Hematopoietic multipotent progenitor cell treated with erythropoietin and hydrocortisone succinate and interleukin-3 and kit ligand, for 8 days (in vitro differentiated cells): Measurements from ENCODE around the gene GOLGA8R.
"Not testable (repeated sequence)": the region's sequence is repeated elsewhere in the genome, so short reads cannot be mapped to it uniquely, and the experiment has no call there.

ENCODE experiments used
- DNase-seq: peaks from one replicate; pipeline ENCODE4 v3.0.0-alpha.2; 2015

The GOLGA8R gene, protein sequence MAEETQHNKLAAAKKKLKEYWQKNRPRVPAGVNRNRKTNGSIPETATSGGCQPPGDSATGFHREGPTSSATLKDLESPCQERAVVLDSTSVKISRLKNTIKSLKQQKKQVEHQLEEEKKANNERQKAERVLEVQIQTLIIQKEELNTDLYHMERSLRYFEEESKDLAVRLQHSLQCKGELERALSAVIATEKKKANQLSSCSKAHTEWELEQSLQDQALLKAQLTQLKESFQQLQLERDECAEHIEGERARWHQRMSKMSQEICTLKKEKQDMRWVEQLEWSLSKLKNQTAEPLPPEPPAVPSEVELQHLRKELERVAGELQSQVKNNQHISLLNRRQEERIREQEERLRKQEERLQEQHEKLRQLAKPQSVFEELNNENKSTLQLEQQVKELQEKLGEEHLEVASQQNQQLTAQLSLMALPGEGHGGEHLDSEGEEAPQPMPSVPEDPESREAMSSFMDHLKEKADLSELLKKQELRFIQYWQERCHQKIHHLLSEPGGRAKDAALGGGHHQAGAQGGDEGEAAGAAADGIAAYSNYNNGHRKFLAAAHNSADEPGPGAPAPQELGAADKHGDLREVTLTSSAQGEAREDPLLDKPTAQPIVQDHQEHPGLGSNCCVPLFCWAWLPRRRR

DNA sequence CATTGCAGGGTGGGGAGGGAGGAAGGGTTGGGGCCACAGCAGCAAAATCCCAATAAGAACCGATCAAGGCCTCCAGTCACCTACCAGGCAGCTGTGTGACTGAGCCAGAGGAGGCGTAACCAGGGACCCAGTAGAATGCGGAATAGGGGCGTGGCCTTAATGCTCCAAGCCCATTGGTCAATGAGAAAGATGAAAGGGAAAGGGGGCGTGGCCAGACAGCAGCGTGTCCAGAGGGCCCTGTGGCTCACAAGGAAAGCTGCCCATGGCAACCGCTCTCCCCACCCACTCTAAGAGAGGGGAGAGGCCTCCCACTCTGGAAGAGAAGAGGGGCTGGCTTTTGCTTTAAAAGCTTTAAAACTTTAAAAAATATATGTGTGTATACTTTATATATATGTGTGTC lies at the start of gene GOLGA8R:
Gene GOLGA8R (minus strand): TSS at position 101 of the 400 bp plus-strand sequence. CDS start 98 bp downstream, at position 3.
- not testable (repeated sequence) for DNase-seq

- DNase-seq: not testable (repeated sequence)
Measured at GRCh38 chr15:30463849-30464248, 49.8 kb upstream of the GOLGA8R start.

- DNase-seq: not testable (repeated sequence)
Measured at GRCh38 chr15:30462176-30462575, 48.1 kb upstream of the GOLGA8R start.

DNA sequence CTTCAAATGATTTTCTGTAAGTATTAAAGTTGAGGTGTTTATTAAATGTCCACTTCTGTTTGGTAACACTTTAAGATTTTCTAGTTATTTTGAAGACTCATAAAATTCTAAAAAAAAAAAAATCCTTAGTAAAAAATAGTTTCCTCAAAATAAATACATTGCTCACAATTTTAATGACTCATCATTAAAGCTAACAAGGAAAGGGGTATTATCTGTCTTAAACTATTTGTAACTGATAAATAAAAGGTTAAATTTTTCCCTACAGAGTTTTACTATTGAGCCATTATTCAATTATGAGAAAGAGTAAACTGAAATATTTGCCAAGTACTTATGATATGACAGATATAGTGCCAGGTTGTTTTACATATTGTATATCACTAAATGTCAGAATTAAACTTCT lies 38.6 kb upstream of the GOLGA8R start:
- not testable (repeated sequence) for DNase-seq

- not testable (repeated sequence) for DNase-seq
Measured at GRCh38 chr15:30438348-30438747, 24.3 kb upstream of the GOLGA8R start.

- not testable (repeated sequence) for DNase-seq
Measured at GRCh38 chr15:30435878-30436277, 21.8 kb upstream of the GOLGA8R start.

DNA sequence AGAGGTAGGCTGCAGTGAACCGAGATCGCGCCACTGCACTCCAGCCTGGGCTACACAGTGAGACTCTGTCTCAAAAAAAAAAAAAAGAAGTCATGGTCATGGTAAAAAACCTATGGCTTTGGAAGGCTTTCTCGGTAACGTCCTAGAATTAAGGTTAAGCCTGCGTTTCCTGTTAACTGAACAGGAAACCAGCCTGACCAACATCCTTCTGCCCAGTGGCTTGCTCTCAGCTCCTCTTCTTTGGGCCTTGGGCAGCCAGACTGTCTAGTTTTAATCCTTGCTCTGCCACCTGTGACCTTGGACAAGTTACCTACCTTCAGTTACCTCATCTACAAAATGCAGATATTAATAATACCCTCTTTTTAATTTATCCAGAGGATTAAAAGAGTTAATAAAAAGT lies 6.7 kb upstream of the GOLGA8R start:
- DNase-seq: not testable (repeated sequence)

GRCh38 chr15:30407636-30408035 lies 6.4 kb downstream of the GOLGA8R start:
- DNase-seq: not testable (repeated sequence)

DNA sequence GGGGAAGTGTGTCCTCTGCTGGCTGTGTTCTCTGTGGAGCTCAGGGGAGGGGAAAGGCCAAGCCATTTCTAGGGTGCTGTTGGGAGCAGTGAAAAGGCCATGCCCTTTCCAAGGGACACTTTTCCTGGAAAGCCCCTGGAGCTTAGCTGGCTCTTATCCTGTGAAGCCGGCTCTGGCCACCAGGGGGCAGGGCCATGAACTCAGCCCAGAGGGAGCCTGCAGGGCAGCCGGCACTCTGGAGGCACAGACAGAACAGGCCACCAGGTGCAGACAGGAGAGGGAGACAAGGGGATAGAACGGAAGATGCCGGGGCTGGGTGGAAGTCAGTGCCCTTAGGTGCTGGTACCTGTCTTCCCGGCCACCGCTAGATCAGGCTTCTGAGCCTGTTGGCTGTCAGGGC lies 15.1 kb downstream of the GOLGA8R start:
- DNase-seq: not testable (repeated sequence)

DNA sequence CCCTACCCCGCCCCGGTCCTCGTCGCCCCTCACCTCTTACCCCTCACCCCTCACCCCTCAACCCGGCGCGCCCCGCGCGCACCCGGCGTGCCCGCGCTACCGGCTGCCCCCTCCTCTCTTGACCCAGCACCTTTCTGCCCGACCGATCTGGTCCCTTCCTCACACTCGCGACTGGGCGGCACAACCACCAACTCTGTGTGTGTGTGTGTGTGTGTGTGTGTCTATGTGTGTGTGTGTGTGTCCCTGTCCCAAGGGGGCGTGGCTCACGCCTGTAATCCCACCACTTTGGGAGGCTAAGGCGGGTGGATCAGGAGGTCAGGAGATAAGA lies 20.4 kb downstream of the GOLGA8R start:
- DNase-seq: not testable (repeated sequence)

- not testable (repeated sequence) for DNase-seq
Measured at GRCh38 chr15:30392766-30393663, 21.0 kb downstream of the GOLGA8R start, which contains the start of gene CHRFAM7A. Gene CHRFAM7A, minus strand, starts transcription at chr15:30393540. Its CDS starts 10,189 bp downstream, at chr15:30383351.

GRCh38 chr15:30386318-30386887 lies 27.7 kb downstream of the GOLGA8R start:
- DNase-seq: not testable (repeated sequence)

GRCh38 chr15:30377082-30377413 lies 37.0 kb downstream of the GOLGA8R start:
- DNase-seq: not testable (repeated sequence)

DNA sequence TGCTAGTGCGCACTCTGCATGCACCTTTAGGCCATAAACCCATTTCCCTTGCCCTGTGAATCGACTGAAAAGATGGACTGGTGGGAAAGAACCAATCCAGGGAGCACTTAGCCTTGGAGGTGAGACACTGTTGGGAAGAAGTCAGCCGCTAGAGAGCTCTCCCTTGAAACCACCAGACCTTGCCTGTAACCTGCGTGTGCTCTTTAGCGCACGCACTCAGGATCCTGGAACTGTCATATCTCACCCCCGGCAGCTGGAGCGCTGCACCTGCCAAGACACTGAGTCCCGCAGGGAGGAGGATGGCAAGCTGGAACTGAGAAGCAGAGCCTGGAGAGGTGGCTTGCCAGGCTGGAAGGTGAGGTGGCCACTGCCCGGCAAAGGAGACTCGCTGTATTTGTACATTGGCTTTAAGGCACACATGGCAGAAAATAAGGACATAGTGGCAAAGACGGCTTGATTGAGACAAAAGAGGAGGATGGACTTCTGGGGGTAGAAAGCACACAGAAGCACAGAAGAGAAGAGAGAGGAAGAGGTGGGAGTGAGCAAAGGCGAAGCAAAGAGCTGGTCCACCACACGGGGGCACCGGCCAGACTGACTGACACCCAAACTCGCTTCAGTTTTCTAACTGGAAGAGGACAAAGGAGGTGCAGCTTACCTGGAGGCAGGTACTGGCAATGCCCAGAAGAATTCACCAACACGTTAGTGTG lies 37.5 kb downstream of the GOLGA8R start:
- not testable (repeated sequence) for DNase-seq

GRCh38 chr15:30375872-30376271 lies 38.2 kb downstream of the GOLGA8R start:
- DNase-seq: not testable (repeated sequence)

- not testable (repeated sequence) for DNase-seq
Measured at GRCh38 chr15:30374862-30375261, 39.2 kb downstream of the GOLGA8R start.

DNA sequence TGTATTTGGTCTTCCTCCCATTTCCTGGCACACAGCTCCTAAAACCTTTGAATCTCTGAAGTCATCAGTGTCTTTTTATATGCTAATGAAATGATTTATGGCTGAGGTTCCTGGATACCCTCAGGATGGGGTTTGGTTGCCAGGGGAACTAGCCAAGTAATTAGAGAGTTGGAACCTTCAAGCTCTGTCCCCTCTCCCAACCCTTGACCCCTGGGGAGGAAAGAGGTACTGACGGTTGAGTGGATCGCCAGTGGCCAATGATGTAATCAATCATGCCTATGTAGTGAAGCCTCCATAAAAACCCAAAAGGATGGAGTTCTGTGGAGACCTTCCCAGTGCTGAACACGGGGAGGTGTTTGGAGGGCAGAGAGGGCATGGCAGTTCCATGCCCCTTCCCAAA lies 45.8 kb downstream of the GOLGA8R start:
- not testable (repeated sequence) for DNase-seq

GRCh38 chr15:30367246-30367645 lies 46.8 kb downstream of the GOLGA8R start:
- not testable (repeated sequence) for DNase-seq

GRCh38 chr15:30361404-30361803 lies 52.7 kb downstream of the GOLGA8R start:
- DNase-seq: not testable (repeated sequence)

GRCh38 chr15:30360990-30361389 lies 53.1 kb downstream of the GOLGA8R start:
- DNase-seq: not testable (repeated sequence)

DNA sequence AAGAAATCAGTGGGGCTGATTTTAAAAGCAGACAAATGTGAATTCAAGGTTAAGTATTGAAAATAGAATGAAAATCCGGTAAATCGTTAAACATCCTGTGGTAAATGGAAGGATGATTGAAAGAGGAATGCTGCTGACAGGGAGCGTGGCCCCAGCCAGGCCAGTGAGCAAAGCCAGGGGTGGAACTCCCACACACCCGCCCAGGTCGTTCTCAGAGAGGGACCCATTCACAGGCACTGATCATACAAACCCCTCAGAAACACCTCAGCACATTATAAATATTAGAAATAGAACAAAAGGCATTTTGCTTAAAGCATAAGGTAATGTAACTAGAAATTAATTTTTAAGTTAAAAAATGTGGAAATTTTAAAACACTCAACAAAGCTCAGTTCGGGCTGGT lies 59.0 kb downstream of the GOLGA8R start:
- not testable (repeated sequence) for DNase-seq
